HG03354 (cell line): ENCODE measurements around the gene RAP1GAP2.
"Not testable (repeated sequence)": the region's sequence is repeated elsewhere in the genome, so short reads cannot be mapped to it uniquely, and the experiment has no call there.

Experiments used
- ATAC-seq: cut with Tn5 transposase; IDR thresholded peaks from one replicate; pipeline ENCODE4 v1.9.1; 2021; ENCODE audit warnings: mild to moderate bottlenecking; ENCODE audit not compliant: unreplicated experiment, poor library complexity, severe bottlenecking

The RAP1GAP2 gene

GRCh38 chr17:2808367-2809335, 12.4 kb downstream of the RAP1GAP2 start:
- no peak for ATAC-seq

GRCh38 chr17:2809337-2809736, 13.1 kb downstream of the RAP1GAP2 start:
- ATAC-seq = no peak

- ATAC-seq = peak; percentile 23
Observed at GRCh38 chr17:2814049-2814448, 17.8 kb downstream of the RAP1GAP2 start.

GRCh38 chr17:2814481-2815341, 18.5 kb downstream of the RAP1GAP2 start:
- ATAC-seq = peak; percentile 55

- no peak for ATAC-seq
Observed at GRCh38 chr17:2815781-2816185, 19.5 kb downstream of the RAP1GAP2 start.

- no peak for ATAC-seq
Observed at GRCh38 chr17:2816688-2817087, 20.4 kb downstream of the RAP1GAP2 start.

- ATAC-seq = not testable (repeated sequence)
Observed at GRCh38 chr17:2819294-2819693, 23.1 kb downstream of the RAP1GAP2 start.

GRCh38 chr17:2819921-2820501, 23.8 kb downstream of the RAP1GAP2 start:
- no peak for ATAC-seq

- ATAC-seq = no peak
Observed at GRCh38 chr17:2821868-2822267, 25.6 kb downstream of the RAP1GAP2 start.

- ATAC-seq = no peak
Observed at GRCh38 chr17:2822358-2822757, 26.1 kb downstream of the RAP1GAP2 start.

- no peak for ATAC-seq
Observed at GRCh38 chr17:2825253-2825970, 29.2 kb downstream of the RAP1GAP2 start.

- peak; percentile 59 for ATAC-seq
Observed at GRCh38 chr17:2828397-2829038, 32.3 kb downstream of the RAP1GAP2 start.

GRCh38 chr17:2830678-2831077, 34.4 kb downstream of the RAP1GAP2 start:
- no peak for ATAC-seq

- ATAC-seq = no peak
Observed at GRCh38 chr17:2835780-2836179, 39.5 kb downstream of the RAP1GAP2 start.

GRCh38 chr17:2837147-2837561, 40.9 kb downstream of the RAP1GAP2 start:
- ATAC-seq = no peak

GRCh38 chr17:2841606-2842005, 45.4 kb downstream of the RAP1GAP2 start:
- no peak for ATAC-seq

GRCh38 chr17:2842464-2842863, 46.2 kb downstream of the RAP1GAP2 start:
- ATAC-seq = no peak

- no peak for ATAC-seq
Observed at GRCh38 chr17:2844416-2844815, 48.2 kb downstream of the RAP1GAP2 start.
